NB4 (cell line): ENCODE measurements around the gene NR4A3.

Experiments
- CTCF ChIP-seq: IDR thresholded peaks from one replicate; pipeline ENCODE4 v1.5.1; 2012; ENCODE audit warnings: low read depth, low read length
- POLR2A ChIP-seq: IDR thresholded peaks from 2 replicates; pipeline ENCODE4 v1.6.1; 2011; ENCODE audit warnings: mild to moderate bottlenecking; ENCODE audit not compliant: insufficient read length; ENCODE audit errors: extremely low read depth

DNA sequence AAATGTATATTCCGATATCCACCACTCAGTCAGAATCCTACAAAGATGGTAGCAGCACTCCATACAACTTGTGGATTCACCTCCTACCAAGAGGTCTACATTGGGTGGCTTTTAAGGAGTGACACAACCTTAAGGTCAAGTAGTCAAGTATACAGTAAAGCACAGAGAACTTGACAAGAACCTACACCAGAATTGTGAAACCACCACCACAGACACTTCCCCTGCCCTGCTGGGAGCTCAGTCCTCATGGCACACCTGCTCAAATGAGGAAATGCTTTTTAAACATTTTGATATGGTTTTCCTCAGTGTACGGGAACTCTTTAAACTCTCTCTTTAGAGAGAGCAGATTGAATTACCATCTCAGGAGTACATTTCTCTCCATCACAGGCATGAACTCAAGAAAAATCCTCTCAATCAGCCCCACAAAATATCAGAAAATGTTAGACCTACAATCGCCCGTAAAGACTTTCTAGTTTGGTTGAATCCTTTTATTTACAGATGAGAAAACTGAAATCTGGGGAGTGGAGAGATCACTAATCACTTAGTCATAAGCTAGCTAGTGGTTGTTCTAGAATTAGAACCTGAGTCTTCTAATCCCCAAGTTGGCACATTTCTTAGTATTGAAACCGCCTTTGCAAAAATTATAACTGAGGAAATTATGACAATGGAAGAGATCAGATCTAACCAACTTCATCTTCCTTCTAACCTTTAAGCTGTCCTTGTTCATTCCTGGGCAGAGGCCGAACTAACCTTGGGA, 38.5 kb upstream of the NR4A3 start:
- TF ChIP-seq POLR2A: no peak
- no peak for TF ChIP-seq CTCF
